WERI-Rb-1 (cell line): ENCODE measurements around the gene FBXO10.

Source experiments
- DNase-seq: peaks from one replicate; pipeline ENCODE4 v3.0.0-alpha.2; 2020
- H3K27ac ChIP-seq: fragments of 250-450 bp; sonication (Bioruptor Pico); 2 replicates; pipeline ENCODE4 v1.5.1; 2020; ENCODE audit warnings: mild to moderate bottlenecking, moderate library complexity
- H3K27me3 ChIP-seq: fragments of 250-450 bp; sonication (Bioruptor Pico); 2 replicates; pipeline ENCODE4 v1.5.1; 2021; ENCODE audit warnings: mild to moderate bottlenecking, low read depth, moderate library complexity; ENCODE audit not compliant: insufficient read depth, severe bottlenecking
- H3K36me3 ChIP-seq: fragments of 250-450 bp; sonication (Bioruptor Pico); 2 replicates; pipeline ENCODE4 v1.5.1; 2020; ENCODE audit warnings: mild to moderate bottlenecking, moderate library complexity
- H3K4me3 ChIP-seq: 2 replicates; pipeline ENCODE4 v1.5.1; 2011; ENCODE audit warnings: low read depth, mild to moderate bottlenecking, control low read depth, low read length
- H3K9me3 ChIP-seq: fragments of 250-450 bp; sonication (Bioruptor Pico); 2 replicates; pipeline ENCODE4 v1.5.1; 2021; ENCODE audit warnings: mild to moderate bottlenecking, moderate library complexity; ENCODE audit not compliant: severe bottlenecking
- TF ChIP-seq, protein P1 (sequence below): IDR thresholded peaks from 2 replicates; pipeline ENCODE4 v1.5.1; 2011; ENCODE audit warnings: low read depth, mild to moderate bottlenecking, control low read depth, inconsistent platforms, low read length

The FBXO10 gene

DNA sequence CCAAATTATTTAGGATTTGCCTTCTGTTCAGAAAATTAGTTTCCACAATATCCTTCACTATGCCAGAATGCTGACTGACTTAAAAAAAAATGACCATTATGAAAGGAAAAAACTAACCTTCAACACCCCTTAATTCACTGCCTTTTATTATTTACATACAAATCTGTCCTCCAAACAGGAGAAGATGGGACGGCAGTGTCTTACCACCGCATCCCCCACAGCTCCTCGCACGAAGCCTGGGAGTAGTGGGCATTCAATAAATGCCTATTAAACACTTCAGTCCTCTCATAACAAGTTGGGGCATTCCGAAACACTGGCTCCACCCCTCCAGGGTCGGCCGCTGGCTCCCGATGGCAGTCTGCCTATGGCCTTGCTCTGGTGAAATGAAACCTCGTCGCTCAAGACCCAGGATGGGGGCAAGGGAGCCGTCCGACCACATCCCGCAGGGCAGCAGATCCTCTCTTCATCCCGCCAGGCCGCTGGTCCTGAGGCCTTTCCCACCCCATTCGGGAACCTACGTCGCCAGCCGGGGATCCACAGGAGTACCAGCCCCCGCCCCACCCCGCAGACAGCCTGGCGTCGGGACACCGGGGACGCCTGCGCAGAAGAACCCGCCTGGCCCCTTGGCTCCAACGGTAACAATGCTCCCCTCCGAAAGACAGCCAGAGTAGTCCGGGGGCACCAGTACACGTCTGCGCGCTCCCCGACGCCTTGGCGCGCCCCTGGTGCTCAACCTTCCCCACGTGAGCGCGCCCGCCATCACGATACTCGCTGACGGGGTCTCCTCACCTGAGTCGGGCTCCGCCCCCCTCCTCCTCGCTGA is 111.5 kb downstream of the FBXO10 start:
- Histone ChIP-seq H3K9me3 (no peaks in the 10 kb centered on the region), H3K4me3 (peak overlapping the region; percentile 55), H3K36me3 (peaks cover 9% of the 10 kb centered on the region), H3K27me3 (no peaks in the 10 kb centered on the region), H3K27ac (peak overlapping the region; percentile 98)
- DNase-seq = no peak
- TF ChIP-seq, protein P1, sequence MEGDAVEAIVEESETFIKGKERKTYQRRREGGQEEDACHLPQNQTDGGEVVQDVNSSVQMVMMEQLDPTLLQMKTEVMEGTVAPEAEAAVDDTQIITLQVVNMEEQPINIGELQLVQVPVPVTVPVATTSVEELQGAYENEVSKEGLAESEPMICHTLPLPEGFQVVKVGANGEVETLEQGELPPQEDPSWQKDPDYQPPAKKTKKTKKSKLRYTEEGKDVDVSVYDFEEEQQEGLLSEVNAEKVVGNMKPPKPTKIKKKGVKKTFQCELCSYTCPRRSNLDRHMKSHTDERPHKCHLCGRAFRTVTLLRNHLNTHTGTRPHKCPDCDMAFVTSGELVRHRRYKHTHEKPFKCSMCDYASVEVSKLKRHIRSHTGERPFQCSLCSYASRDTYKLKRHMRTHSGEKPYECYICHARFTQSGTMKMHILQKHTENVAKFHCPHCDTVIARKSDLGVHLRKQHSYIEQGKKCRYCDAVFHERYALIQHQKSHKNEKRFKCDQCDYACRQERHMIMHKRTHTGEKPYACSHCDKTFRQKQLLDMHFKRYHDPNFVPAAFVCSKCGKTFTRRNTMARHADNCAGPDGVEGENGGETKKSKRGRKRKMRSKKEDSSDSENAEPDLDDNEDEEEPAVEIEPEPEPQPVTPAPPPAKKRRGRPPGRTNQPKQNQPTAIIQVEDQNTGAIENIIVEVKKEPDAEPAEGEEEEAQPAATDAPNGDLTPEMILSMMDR = no peak

DNA sequence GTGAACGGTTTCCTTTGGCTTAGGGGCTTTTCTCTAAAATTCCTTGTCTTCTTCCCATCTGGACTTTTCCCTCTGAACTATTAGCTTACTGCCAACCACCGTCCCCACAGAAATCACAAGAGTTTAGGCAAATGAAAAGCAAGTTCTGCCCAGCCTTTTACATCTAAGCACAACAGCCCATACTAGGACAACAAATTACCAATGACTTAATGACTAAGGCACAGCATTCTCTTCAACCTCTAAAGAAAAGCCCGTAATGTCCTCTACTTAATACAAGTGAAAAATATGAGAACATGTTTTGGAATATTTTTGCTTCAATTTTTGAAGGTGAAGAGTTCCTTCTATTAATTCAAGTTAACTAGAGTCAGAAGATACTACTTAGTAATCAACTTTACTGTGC is 112.2 kb downstream of the FBXO10 start:
- H3K27ac ChIP-seq = peak overlapping the region; percentile 98

More for the DNA sequence above, 112.2 kb downstream of the FBXO10 start:
- DNase-seq = no peak
- H3K27me3 ChIP-seq = no peaks in the 10 kb centered on the region
- no peaks in the 10 kb centered on the region for H3K9me3 ChIP-seq
- H3K36me3 ChIP-seq = peaks cover 9% of the 10 kb centered on the region
- TF ChIP-seq, protein P1 = no peak
- H3K4me3 ChIP-seq = peak overlapping the region; percentile 55
